PC-9 (cell line): ENCODE measurements around the gene NGDN. TPM values are rescaled to one million over a fixed set of nuclear protein-coding genes. Genes with fewer than 3 reads are reported as not detected.

Source experiments
- BruUV-seq: library from RNA; stranded (reverse); fragments of 400-500 nt; replicated peaks from 2 replicates; lab custom pipeline; 2021; lab: Mats Ljungman, UMichigan
- CTCF ChIA-PET: fragments of 300-600 bp; sonication (Branson Sonifier 250); formaldehyde crosslinking; loops from one replicate; lab custom pipeline; 2022; ENCODE audit warnings: antibody characterized with exemption; lab: Charles Lee
- POLR2A ChIA-PET: fragments of 300-600 bp; sonication (Branson Sonifier 250); formaldehyde crosslinking; loops from one replicate; lab custom pipeline; 2022; ENCODE audit warnings: antibody characterized with exemption; ENCODE audit not compliant: unreplicated experiment; lab: Charles Lee
- DNase-seq, 2 experiments: peaks; one replicate each; pipeline versions ENCODE4 v3.0.0 to v3.0.0-alpha.2; 2015 to 2022; ENCODE audit warnings: mixed read lengths in 1 of 2
- H2AFZ ChIP-seq: fragments of 200-600 bp; sonication (generic); 2 replicates; pipeline ENCODE4 v1.8.1; 2017; ENCODE audit warnings: antibody characterized with exemption
- H3F3A ChIP-seq: fragments of 200-600 bp; sonication (generic); 2 replicates; pipeline ENCODE4 v1.8.1; 2017; ENCODE audit warnings: antibody characterized with exemption, mild to moderate bottlenecking, low read depth; ENCODE audit not compliant: insufficient read depth
- H3K27ac ChIP-seq: fragments of 200-600 bp; sonication (generic); 2 replicates; pipeline ENCODE4 v1.6.1; 2016; ENCODE audit warnings: mixed run types
- H3K27me3 ChIP-seq: fragments of 200-600 bp; sonication (generic); 2 replicates; pipeline ENCODE4 v1.6.1; 2016; ENCODE audit warnings: low read depth, mixed run types; ENCODE audit not compliant: insufficient read depth
- H3K36me3 ChIP-seq: fragments of 200-600 bp; sonication (generic); 2 replicates; pipeline ENCODE4 v1.6.1; 2016; ENCODE audit warnings: low read depth, mixed run types
- H3K4me1 ChIP-seq: fragments of 200-600 bp; sonication (generic); replicated peaks from 2 replicates; pipeline ENCODE4 v1.6.1; 2016; ENCODE audit warnings: mixed run types; ENCODE audit not compliant: insufficient read depth
- H3K4me2 ChIP-seq: fragments of 200-600 bp; sonication (generic); 2 replicates; pipeline ENCODE4 v1.6.1; 2017; ENCODE audit warnings: mixed run types
- H3K4me3 ChIP-seq: fragments of 200-600 bp; sonication (generic); 2 replicates; pipeline ENCODE4 v1.6.1; 2016; ENCODE audit warnings: mixed run types
- H3K79me2 ChIP-seq: fragments of 200-600 bp; sonication (generic); 2 replicates; pipeline ENCODE4 v1.6.1; 2017; ENCODE audit warnings: low read depth, mixed run types
- H3K9me2 ChIP-seq: fragments of 200-600 bp; sonication (generic); 2 replicates; pipeline ENCODE4 v1.8.1; 2017; ENCODE audit warnings: mild to moderate bottlenecking; ENCODE audit not compliant: insufficient read depth
- H3K9me3 ChIP-seq: fragments of 200-600 bp; sonication (generic); 2 replicates; pipeline ENCODE4 v1.8.1; 2016; ENCODE audit warnings: low read depth; ENCODE audit not compliant: insufficient read depth
- H4K20me1 ChIP-seq: fragments of 200-600 bp; sonication (generic); 2 replicates; pipeline ENCODE4 v1.8.1; 2017; ENCODE audit not compliant: insufficient read depth
- EZH2 ChIP-seq: fragments of 200-600 bp; sonication (generic); IDR thresholded peaks from 2 replicates; pipeline ENCODE4 v1.8.0; 2017; ENCODE audit warnings: antibody characterized with exemption, low read depth
- intact Hi-C: fragments of 100-400 bp; cut with micrococcal nuclease; formaldehyde crosslinking; loops from one replicate; pipeline ENCODE4 v1.10.0; 2022; ENCODE audit not compliant: unreplicated experiment
- total RNA-seq: library from RNA; stranded (reverse); gene quantifications from 2 replicates; pipeline ENCODE4 v1.2.3, GENCODE V29; 2021
- TF ChIP-seq, protein P1 (sequence below): fragments of 200-600 bp; sonication (generic); conservative IDR thresholded peaks from 2 replicates; pipeline ENCODE4 v1.6.1; 2017; ENCODE audit warnings: mixed run types, antibody characterized with exemption, mild to moderate bottlenecking, moderate library complexity

Gene NGDN
- total RNA-seq, 1 experiment from 2014 or later: 23.1 TPM

DNA sequence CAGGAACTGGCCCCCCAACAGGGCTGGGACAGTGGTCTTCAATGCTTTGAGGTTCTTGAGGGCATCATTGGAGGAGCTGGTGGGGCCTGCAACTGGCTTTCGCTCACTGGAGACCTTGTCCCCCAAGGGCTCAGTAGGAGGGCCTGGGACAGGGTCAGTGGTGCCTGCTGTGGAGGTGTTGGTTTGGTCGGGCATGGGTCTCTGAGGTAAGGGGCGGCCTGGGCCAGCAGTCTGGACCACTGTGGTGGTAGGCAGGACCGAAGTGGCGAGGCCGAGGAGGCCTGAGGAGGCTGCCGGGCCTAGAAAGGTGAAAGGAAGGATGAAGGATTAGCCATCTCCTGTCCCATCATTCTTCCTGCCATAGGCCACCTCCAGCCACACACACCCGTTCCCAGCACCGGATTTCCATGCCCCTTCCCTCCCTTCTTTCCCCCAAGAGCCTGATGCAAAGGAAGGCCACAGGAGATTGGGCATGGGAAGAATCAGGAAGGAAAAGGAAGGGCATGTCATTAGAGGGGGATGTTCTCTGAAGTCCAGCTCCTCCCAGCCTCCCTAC is 53.2 kb downstream of the NGDN start:
- ChIA-PET POLR2A (no interaction called here), CTCF (no interaction called here)
- no peak for DNase-seq
- no peak overlapping the region for H3K4me2 ChIP-seq
- H3K36me3 ChIP-seq: no peaks in the 10 kb centered on the region
- TF ChIP-seq, protein P1, sequence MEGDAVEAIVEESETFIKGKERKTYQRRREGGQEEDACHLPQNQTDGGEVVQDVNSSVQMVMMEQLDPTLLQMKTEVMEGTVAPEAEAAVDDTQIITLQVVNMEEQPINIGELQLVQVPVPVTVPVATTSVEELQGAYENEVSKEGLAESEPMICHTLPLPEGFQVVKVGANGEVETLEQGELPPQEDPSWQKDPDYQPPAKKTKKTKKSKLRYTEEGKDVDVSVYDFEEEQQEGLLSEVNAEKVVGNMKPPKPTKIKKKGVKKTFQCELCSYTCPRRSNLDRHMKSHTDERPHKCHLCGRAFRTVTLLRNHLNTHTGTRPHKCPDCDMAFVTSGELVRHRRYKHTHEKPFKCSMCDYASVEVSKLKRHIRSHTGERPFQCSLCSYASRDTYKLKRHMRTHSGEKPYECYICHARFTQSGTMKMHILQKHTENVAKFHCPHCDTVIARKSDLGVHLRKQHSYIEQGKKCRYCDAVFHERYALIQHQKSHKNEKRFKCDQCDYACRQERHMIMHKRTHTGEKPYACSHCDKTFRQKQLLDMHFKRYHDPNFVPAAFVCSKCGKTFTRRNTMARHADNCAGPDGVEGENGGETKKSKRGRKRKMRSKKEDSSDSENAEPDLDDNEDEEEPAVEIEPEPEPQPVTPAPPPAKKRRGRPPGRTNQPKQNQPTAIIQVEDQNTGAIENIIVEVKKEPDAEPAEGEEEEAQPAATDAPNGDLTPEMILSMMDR: no peak
- no peak for TF ChIP-seq EZH2
- H4K20me1 ChIP-seq: no peaks in the 10 kb centered on the region
- no peak overlapping the region for H3K27ac ChIP-seq
- no peak overlapping the region for H2AFZ ChIP-seq
- H3K9me3 ChIP-seq: no peaks in the 10 kb centered on the region
- no peaks in the 10 kb centered on the region for H3K9me2 ChIP-seq
- no peaks in the 10 kb centered on the region for H3K79me2 ChIP-seq
- no peaks in the 10 kb centered on the region for H3F3A ChIP-seq
- intact Hi-C loops: no loop called here
- H3K4me1 ChIP-seq: no peaks in the 10 kb centered on the region
- no peaks in the 10 kb centered on the region for H3K27me3 ChIP-seq
- BruUV-seq: no TSS peak
- H3K4me3 ChIP-seq: no peak overlapping the region

DNA sequence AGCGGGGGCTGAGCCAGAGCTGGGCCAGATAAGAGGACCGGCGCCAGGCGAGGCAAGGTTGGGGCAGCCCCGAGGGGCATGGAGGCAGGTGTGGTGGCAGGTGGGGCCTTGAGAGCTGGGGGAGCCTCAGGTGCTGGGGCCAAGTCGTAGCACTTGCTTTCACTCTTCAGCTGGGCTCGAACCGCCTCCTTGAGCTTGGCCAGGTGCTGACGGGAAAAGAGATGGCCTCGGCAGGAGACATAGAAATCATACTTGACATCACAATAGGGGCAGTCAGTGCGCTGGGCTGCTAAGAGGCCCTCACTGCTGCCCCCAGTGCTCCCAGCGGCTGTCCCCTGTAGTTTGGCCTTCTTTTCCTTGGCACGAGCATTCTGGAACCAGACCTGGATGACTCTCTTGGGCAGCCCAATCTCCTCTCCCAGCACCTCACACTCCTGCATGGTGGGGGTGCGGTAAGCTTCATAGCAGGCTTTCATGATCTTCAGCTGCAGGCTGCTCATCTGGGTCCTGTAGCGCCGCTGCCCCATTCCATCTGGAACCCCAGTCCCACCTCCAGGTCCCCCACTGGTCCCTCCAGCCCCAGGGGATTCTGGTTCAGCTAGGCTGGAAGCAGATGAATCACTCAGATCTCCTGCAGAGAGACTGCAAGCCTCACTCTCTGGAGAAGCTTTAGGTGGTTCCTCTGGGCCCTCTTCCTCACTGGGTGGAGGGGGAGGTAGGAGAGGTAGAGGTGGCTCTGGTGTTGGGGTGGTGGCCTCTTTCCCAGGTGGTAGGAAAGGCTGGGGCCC is 53.9 kb downstream of the NGDN start:
- POLR2A ChIA-PET: no interaction called here
- H2AFZ ChIP-seq: no peak overlapping the region
- no peaks in the 10 kb centered on the region for H3K4me1 ChIP-seq
- H3F3A ChIP-seq: no peaks in the 10 kb centered on the region
- no peaks in the 10 kb centered on the region for H4K20me1 ChIP-seq
- CTCF ChIA-PET: no interaction called here
- H3K27me3 ChIP-seq: no peaks in the 10 kb centered on the region
- no peak overlapping the region for H3K27ac ChIP-seq
- no peaks in the 10 kb centered on the region for H3K79me2 ChIP-seq
- no TSS peak for BruUV-seq
- no peak overlapping the region for H3K4me2 ChIP-seq
- no peaks in the 10 kb centered on the region for H3K9me3 ChIP-seq
- intact Hi-C loops: no loop called here
- TF ChIP-seq EZH2: no peak
- TF ChIP-seq, protein P1: no peak
- H3K9me2 ChIP-seq: no peaks in the 10 kb centered on the region
- H3K36me3 ChIP-seq: no peaks in the 10 kb centered on the region
- H3K4me3 ChIP-seq: no peak overlapping the region
- DNase-seq: no peak

DNA sequence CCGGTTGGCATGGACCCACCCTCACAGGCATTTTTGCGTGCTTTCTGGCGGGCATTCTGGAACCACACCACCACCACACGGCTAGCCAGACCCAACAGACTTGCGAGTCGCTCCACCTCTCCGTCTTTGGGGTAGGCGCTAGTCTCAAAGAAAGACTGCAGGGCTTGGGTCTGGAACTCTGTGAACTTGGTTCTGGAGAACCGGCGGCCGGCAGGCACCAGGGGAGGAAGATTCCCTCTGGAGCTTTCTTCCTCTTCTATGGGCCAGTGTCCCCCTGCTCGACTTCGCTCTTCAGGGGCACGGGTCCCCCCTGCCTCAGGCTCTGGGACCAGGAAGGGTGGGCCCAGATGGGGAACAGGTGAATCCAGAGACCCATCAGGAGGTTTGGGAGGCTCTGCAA is 55.5 kb downstream of the NGDN start:
- no peak for DNase-seq
- Histone ChIP-seq H3K4me1 (no peaks in the 10 kb centered on the region), H3K9me2 (no peaks in the 10 kb centered on the region), H3K4me3 (no peak overlapping the region), H2AFZ (no peak overlapping the region), H4K20me1 (no peaks in the 10 kb centered on the region), H3K27ac (no peak overlapping the region), H3K9me3 (no peaks in the 10 kb centered on the region), H3K27me3 (no peaks in the 10 kb centered on the region), H3F3A (no peaks in the 10 kb centered on the region), H3K36me3 (no peaks in the 10 kb centered on the region), H3K4me2 (no peak overlapping the region), H3K79me2 (no peaks in the 10 kb centered on the region)
- POLR2A ChIA-PET: interaction anchor here (0.6 kb wide), 1 partner anchor 25 kb away, joined by 7 read pairs; no protein-coding TSS in a partner anchor
- CTCF ChIA-PET: no interaction called here
- intact Hi-C loops: no loop called here
- no TSS peak for BruUV-seq
- TF ChIP-seq, protein P1: no peak
- no peak for TF ChIP-seq EZH2
